Gastroesophageal sphincter (tissue), 4 donors: Measurements from ENCODE around the gene CA4. TPM values are rescaled to one million over a fixed set of nuclear protein-coding genes. Genes with fewer than 3 reads are reported as not detected.

Experiments used
- ATAC-seq: fragments of 150-250 bp; one replicate; pipeline ENCODE4 v1.9.1; 2016; ENCODE audit warnings: mild to moderate bottlenecking, moderate library complexity
- H3K27ac ChIP-seq, 4 donors: fragments of 200-600 bp; sonication (generic) in 3 of 4; 1 replicate in 3 of 4; 2 replicates in 1 of 4; pipeline ENCODE4 v1.5.1; 2016 to 2019
- H3K27me3 ChIP-seq: fragments of 200-600 bp; sonication (generic); one replicate; pipeline ENCODE4 v1.5.1; 2019
- H3K36me3 ChIP-seq, 2 donors: fragments of 200-600 bp; sonication (generic); one replicate each; pipeline ENCODE4 v1.5.1; 2019; ENCODE audit warnings: control low read depth in 1 of 2
- H3K4me1 ChIP-seq, 3 donors: fragments of 200-600 bp; sonication (generic); 1 replicate in 2 of 3; 2 replicates in 1 of 3; pipeline ENCODE4 v1.5.1; 2016 to 2019; ENCODE audit warnings: control low read depth in 2 of 3
- H3K4me3 ChIP-seq, 2 donors: fragments of 200-600 bp; sonication (generic); one replicate each; pipeline ENCODE4 v1.5.1; 2019; ENCODE audit warnings: mild to moderate bottlenecking in 1 of 2, moderate library complexity in 1 of 2
- H3K9me3 ChIP-seq, 3 donors: fragments of 200-600 bp; sonication (generic); one replicate each; pipeline ENCODE4 v1.5.1; 2017 to 2019; ENCODE audit warnings: control low read depth in 2 of 3
- EP300 ChIP-seq: sonication (generic); formaldehyde crosslinking; IDR thresholded peaks from one replicate; pipeline ENCODE4 v1.6.1; 2017; ENCODE audit warnings: antibody characterized with exemption, mild to moderate bottlenecking
- POLR2A ChIP-seq, 2 donors: fragments of 450-650 bp; IDR thresholded peaks; one replicate each; pipeline ENCODE4 v1.6.1; 2017; ENCODE audit warnings: antibody characterized with exemption in 2 of 2, mild to moderate bottlenecking in 2 of 2, moderate library complexity in 1 of 2
- POLR2AphosphoS5 ChIP-seq: sonication (generic); formaldehyde crosslinking; IDR thresholded peaks from one replicate; pipeline ENCODE4 v1.6.1; 2017; ENCODE audit warnings: antibody characterized with exemption
- WGBS, 2 donors: methylation state at CpG; one replicate each; pipeline ENCODE4 v1.1.5; 2018; ENCODE audit warnings: low coverage in 1 of 2; 5-methylcytosine and 5-hydroxymethylcytosine counted together
- total RNA-seq, 4 donors: library from RNA; depleted of rRNA; stranded (reverse); fragments of >200 nt; gene quantifications; one replicate each; pipeline ENCODE4 v1.1.0, GENCODE V29; 2016
- TF ChIP-seq, protein P1 (sequence below), 4 experiments: fragments of 200-600 bp in 2 of 4; fragments of 450-650 bp in 2 of 4; sonication (generic) in 1 of 4; IDR thresholded peaks; one replicate each; pipeline ENCODE4 v1.5.1; 2017 to 2019; ENCODE audit warnings: antibody characterized with exemption in 4 of 4, mild to moderate bottlenecking in 2 of 4, moderate library complexity in 2 of 4

CA4 gene
- total RNA-seq, 4 donors from 2014 or later: 1.8 to 5.5 (median 3.3) TPM

- H3K4me1 ChIP-seq: peaks cover 0 to 54% (median 9%) of the 10 kb centered on the region in 3 donors
- ATAC-seq: no peak
- H3K27ac ChIP-seq: no peak overlapping the region
- H3K9me3 ChIP-seq: no peaks in the 10 kb centered on the region
- TF ChIP-seq EP300: no peak
- no peak for TF ChIP-seq POLR2A (IDR thresholded peaks at IDR 0.05)
- TF ChIP-seq, protein P1, sequence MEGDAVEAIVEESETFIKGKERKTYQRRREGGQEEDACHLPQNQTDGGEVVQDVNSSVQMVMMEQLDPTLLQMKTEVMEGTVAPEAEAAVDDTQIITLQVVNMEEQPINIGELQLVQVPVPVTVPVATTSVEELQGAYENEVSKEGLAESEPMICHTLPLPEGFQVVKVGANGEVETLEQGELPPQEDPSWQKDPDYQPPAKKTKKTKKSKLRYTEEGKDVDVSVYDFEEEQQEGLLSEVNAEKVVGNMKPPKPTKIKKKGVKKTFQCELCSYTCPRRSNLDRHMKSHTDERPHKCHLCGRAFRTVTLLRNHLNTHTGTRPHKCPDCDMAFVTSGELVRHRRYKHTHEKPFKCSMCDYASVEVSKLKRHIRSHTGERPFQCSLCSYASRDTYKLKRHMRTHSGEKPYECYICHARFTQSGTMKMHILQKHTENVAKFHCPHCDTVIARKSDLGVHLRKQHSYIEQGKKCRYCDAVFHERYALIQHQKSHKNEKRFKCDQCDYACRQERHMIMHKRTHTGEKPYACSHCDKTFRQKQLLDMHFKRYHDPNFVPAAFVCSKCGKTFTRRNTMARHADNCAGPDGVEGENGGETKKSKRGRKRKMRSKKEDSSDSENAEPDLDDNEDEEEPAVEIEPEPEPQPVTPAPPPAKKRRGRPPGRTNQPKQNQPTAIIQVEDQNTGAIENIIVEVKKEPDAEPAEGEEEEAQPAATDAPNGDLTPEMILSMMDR (IDR thresholded peaks at IDR 0.05): peak in 3 of 4 experiments; percentile 52 to 84 (median 57)
- TF ChIP-seq POLR2AphosphoS5: no peak
- no CpG with 5 or more reads among the region's 66 CpGs for WGBS, 2 donors
- peaks cover 60% of the 10 kb centered on the region for H3K27me3 ChIP-seq
- peak overlapping the region in 1 of 2 donors; percentile 22 for H3K4me3 ChIP-seq
- no peaks in the 10 kb centered on the region for H3K36me3 ChIP-seq
Observed at GRCh38 chr17:60139438-60140285, 10.1 kb upstream of the CA4 start.

DNA sequence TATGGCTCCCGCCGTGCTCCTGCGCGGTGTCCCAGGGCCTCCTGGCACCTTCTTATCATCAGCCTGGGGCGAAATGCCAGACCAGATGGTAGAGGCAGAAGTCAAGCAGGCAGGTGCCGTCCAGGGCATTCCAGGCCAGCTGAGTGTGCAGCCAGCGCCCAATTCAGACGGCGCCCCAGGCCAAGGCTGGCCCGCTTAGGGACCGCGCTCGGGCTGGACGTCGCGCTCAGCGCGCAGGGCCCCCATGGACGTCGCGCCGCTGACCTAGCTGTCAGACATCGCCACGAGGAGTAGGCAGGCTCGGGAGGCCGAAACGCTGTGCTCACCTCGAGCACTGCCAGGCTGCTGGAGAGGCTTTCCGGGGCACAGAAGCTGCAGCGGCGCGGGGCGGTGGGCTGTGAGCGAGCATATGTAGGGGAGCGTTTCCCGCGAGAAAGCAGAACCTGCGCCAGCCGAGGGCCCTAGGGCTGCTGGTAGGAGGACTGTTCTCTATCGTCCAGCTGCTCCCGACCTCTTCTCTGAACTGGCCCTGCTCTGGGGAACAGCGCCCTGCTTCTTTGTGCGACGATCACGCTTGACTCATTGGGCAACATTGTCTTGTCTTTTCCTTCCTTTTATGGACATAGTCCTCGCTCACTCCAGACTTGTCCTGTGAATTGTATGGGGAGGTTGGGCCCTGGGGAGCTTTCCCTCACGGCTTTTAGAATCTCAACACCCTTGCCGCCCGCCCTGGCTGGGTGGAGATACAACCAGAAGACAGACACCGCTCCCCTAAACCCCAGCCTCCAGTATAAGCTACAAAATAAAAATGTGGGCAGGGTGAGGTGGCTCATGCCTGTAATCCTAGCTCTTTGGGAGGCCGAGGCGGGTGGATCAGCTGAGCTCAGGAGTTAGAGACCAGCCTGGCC is 8.4 kb upstream of the CA4 start:
- Histone ChIP-seq H3K4me1 (peaks cover 0 to 43% (median 8%) of the 10 kb centered on the region in 3 donors), H3K36me3 (no peaks in the 10 kb centered on the region), H3K4me3 (no peak overlapping the region), H3K27me3 (peaks cover 77% of the 10 kb centered on the region), H3K27ac (no peak overlapping the region), H3K9me3 (no peaks in the 10 kb centered on the region)
- no peak for TF ChIP-seq POLR2AphosphoS5
- TF ChIP-seq POLR2A (IDR thresholded peaks at IDR 0.05): no peak
- no peak for TF ChIP-seq EP300
- TF ChIP-seq, protein P1 (IDR thresholded peaks at IDR 0.05): no peak
- WGBS, 2 donors: 3 to 7% methylated on average over 3 to 14 of the region's 52 CpGs
- no peak for ATAC-seq

DNA sequence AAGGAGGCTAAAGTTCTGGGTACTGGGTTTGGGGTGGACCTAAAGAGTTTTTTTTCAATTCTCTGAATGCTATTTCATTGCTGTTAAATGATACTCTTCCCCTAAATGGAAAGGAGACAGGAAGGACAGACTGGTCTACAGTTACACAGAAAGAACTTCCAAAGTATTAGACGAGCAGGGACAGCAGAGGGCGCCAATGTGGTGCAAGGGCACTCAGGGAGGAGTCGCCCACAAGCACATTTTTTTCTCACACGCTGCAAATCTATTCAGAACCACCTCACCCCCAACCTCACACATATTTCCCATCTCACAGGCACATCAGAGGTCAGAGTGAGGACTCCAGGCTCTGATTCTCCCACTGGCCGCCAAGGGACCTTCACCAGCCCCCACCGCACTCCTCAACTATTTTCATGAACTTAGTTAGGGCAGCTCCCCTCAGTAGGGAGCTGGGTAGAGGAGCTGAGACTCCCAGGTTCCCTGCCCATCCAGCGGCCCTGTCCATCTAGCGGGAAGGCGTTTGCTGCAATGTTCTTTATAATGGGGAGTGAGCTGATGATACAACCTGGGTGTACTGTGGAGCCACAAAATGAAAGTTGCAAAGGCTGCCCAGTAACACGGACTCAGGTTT is 6.8 kb upstream of the CA4 start:
- 6 to 10% methylated on average over 6 to 10 of the region's 10 CpGs for WGBS, 2 donors
- H3K4me3 ChIP-seq: no peak overlapping the region
- no peaks in the 10 kb centered on the region for H3K9me3 ChIP-seq
- peak; percentile 54 for ATAC-seq
- peaks cover 0 to 43% (median 8%) of the 10 kb centered on the region in 3 donors for H3K4me1 ChIP-seq
- H3K27me3 ChIP-seq: peaks cover 86% of the 10 kb centered on the region
- TF ChIP-seq POLR2AphosphoS5 (no peak), POLR2A (IDR thresholded peaks at IDR 0.05) (no peak), EP300 (no peak)
- TF ChIP-seq, protein P1 (IDR thresholded peaks at IDR 0.05): peak in 3 of 4 experiments; percentile 46 to 74 (median 60)
- H3K36me3 ChIP-seq: no peaks in the 10 kb centered on the region
- H3K27ac ChIP-seq: no peak overlapping the region

DNA sequence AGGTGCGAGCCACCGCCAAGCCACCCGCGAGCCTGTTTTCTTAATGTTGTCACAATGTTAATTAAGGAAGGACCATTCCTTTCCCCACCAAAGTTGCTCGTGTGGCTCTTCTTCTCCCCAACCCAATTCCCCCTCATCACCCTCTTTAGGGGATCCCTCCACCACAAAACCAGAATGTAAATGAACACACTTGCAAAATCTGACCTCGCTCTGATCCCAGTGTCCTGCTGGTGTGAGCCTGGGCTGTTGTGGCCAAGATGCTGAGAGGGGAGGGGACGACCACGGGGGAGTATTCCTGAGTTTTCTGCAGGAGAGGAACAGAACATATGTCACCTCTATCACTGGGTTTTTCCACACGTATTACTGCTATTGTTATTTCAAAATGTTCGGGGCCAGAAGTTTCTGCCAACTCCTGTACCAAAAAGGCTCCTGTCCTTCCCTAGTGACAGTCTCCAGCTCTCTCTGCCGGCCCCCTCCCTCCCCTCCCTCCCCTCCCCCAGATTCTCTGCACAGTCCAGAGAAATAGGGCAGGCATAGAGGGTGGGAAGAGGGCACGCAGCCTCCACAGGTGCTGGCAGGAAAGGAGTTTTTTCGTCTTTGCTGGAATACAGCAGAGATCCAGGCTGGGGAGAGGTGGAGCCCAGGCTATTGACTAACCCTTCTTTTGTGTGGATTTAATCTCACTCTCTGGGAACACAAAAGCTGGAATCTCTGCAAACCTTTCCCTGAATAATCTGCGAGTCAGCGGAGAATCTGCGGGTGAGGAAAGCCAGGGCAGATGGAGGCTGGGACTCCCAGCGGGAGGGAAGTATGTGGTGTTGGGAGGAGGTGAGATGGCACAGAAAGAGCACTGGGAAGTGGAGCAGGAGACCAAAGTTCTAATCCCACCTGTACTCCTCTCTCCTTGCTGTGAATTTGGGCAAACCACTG is 4.5 kb upstream of the CA4 start:
- peaks cover 86% of the 10 kb centered on the region for H3K27me3 ChIP-seq
- no peak for ATAC-seq
- no peak overlapping the region for H3K27ac ChIP-seq
- H3K4me1 ChIP-seq: peaks cover 0 to 37% (median 14%) of the 10 kb centered on the region in 3 donors
- no peak overlapping the region for H3K4me3 ChIP-seq
- H3K36me3 ChIP-seq: no peaks in the 10 kb centered on the region
- no peaks in the 10 kb centered on the region for H3K9me3 ChIP-seq
- 13% methylated on average over 3 to 10 of the region's 17 CpGs for WGBS, 2 donors
- TF ChIP-seq, protein P1 (IDR thresholded peaks at IDR 0.05): no peak
- TF ChIP-seq POLR2A (IDR thresholded peaks at IDR 0.05) (no peak), POLR2AphosphoS5 (no peak), EP300 (no peak)
